Airway epithelial cell (primary cell): ENCODE measurements around the gene PGAM1. TPM values are rescaled to one million over a fixed set of nuclear protein-coding genes. Genes with fewer than 3 reads are reported as not detected.

ENCODE experiments used
- total RNA-seq: library from RNA; depleted of rRNA; stranded (reverse); fragments of >200 nt; gene quantifications from 2 replicates; pipeline ENCODE4 v1.2.3, GENCODE V29; 2015

The PGAM1 gene
- total RNA-seq: 946 and 1,057 TPM in 2 replicates

GRCh38 chr10:97425964-97426775, at the start of gene PGAM1:
Gene PGAM1, plus strand, starts transcription at chr10:97426191. Its CDS starts 117 bp downstream, at chr10:97426308.

DNA sequence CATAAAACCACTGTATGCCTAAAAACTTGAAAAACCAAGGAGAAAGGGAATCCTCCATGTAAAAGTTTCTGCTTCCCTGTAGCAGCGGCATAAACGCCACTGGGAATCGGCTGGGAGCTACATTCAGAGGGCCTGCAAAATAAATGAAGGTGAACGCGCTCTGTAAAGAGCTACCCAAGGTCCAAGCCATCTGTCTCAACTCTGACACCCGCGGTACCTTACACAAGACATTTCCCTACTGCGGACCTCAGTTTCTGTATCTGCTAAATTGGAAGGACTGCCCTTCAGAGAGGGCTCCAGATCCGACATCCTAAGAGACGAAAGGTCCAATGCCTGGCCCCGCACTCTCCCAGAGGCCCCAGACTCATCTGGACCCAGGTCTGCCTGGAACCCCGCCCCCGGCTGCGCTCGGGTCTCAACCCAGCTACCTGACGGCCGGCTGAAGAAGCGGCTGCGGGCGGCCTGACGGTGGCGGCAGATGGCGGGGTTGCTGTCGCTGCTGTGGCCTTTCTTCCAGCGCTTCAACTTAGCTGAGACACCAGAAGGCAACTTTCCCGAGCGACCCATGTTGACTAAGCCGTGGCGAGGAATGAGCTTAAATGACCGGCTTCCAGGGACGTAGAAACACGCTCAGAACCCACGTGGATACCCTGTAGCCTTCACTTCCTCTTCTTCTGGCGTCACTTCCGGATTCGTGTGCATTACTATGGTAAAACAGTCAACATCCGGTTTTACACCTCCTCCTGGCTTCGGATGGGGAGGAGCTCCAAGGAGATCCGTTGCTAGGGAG, 25.1 kb upstream of the PGAM1 start, which contains the start of gene RRP12:
TSS of gene RRP12 (minus strand) at position 676 of the 790 bp plus-strand sequence. CDS start at position 567, 109 bp downstream.

DNA sequence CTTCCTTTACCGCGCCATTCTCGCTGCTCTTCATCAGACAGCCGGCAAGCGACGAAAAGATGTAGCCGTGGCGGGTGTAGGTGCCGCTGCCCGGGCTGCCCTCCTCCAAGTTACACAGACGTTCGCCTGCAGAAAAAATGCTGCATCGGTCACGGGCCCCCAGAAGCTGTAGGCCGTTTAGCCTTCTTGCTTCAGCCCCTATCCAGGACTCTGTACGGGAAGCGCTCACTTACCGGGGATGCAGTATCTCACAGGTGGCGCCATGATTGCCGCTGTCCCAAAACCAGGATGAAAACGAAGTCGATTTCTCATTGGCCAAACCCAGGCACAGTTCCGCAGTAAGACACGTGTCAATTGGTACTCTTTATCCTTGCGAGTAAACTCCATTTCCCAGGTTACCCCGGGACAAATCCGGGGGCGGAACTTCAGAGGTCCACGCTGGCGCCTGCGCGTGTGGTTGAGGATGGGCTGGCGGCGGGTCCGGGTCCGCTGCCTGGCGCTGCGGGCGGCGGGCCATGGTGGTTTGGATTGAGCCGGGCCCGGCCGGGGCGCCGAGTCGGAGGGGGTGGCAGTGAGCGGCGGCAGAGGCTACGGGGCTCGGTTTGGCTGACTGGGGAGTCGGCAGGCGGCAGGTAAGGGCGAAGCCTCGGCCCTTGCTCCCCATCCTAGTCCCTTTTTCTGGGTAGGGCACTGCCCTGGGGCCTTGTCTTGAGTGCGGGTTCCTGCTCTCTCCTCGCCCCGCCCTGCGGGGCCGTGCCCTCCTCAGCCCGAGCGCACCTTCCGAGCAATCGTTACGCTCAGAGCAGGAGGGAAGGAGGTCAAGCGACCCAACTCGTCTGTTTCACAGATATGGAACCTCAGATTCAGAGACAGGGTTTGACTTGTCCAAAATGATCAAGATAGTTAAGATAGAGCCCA, 20.0 kb downstream of the PGAM1 start, which contains the start of the genes EXOSC1 and ZDHHC16:
TSS of gene EXOSC1 (minus strand) at position 285 of the 918 bp plus-strand sequence. CDS start at position 264, 21 bp downstream.
TSS of gene ZDHHC16 (plus strand) at position 454 of the 918 bp plus-strand sequence. CDS start 5,501 bp downstream, outside the sequence.

Other genes starting within 250 kb of the PGAM1 start
- gene SLIT1, start 240.2 kb upstream of the PGAM1 start, total RNA-seq: not detected in 2 replicates
- 7.3 and 9.2 TPM in 2 replicates for gene ARHGAP19, start 133.6 kb upstream of the PGAM1 start, total RNA-seq
- gene FRAT1, start 106.9 kb upstream of the PGAM1 start, total RNA-seq: 1.3 and 2.3 TPM in 2 replicates
- gene FRAT2, start 91.5 kb upstream of the PGAM1 start, total RNA-seq: 12.8 and 13.0 TPM in 2 replicates
- gene RRP12, start 24.9 kb upstream of the PGAM1 start, total RNA-seq: 30.5 and 32.5 TPM in 2 replicates
- 36.1 and 45.8 TPM in 2 replicates for gene EXOSC1, start 19.8 kb downstream of the PGAM1 start, total RNA-seq
- 51.6 and 52.8 TPM in 2 replicates for gene ZDHHC16, start 20.0 kb downstream of the PGAM1 start, total RNA-seq
- 99.9 and 126 TPM in 2 replicates for gene MMS19, start 72.2 kb downstream of the PGAM1 start, total RNA-seq
- 32.2 and 34.4 TPM in 2 replicates for gene UBTD1, start 72.7 kb downstream of the PGAM1 start, total RNA-seq
- 0.63 and 1.4 TPM in 2 replicates for gene ANKRD2, start 146.6 kb downstream of the PGAM1 start, total RNA-seq
- 0.49 TPM in 1 of 2 replicates, not detected in the other for gene HOGA1, start 158.2 kb downstream of the PGAM1 start, total RNA-seq
- gene C10orf62, start 163.5 kb downstream of the PGAM1 start, total RNA-seq: not detected in 2 replicates
- gene MORN4, start 207.3 kb downstream of the PGAM1 start, total RNA-seq: 3.4 and 6.6 TPM in 2 replicates
- gene PI4K2A, start 214.5 kb downstream of the PGAM1 start, total RNA-seq: 38.0 and 44.8 TPM in 2 replicates